Natural killer cell (primary cell): ENCODE results near the gene SEMA4C. TPM values are rescaled to one million over a fixed set of nuclear protein-coding genes. Genes with fewer than 3 reads are reported as not detected.

Source experiments
- ATAC-seq, 3 donors: fragments of 150-1000 bp in 2 of 3; fragments of 200-7000 bp in 1 of 3; cut with Tn5 transposase; 1 replicate in 1 of 3; 2 replicates in 2 of 3; pipeline ENCODE4 v1.10.0; 2021; ENCODE audit warnings: mild to moderate bottlenecking in 2 of 3, moderate library complexity in 2 of 3
- DNase-seq, 2 donors: peaks; one replicate each; pipeline versions ENCODE4 v3.0.0 to v3.0.0-alpha.2; 2013 to 2021; ENCODE audit warnings: mixed read lengths in 1 of 2
- H3K27ac ChIP-seq: one replicate; pipeline ENCODE4 v1.5.1; 2013; ENCODE audit warnings: mild to moderate bottlenecking, low read length
- H3K27me3 ChIP-seq: one replicate; pipeline ENCODE4 v1.6.1; 2013; ENCODE audit warnings: low read length; ENCODE audit not compliant: control insufficient read depth, insufficient read depth
- H3K36me3 ChIP-seq: one replicate; pipeline ENCODE4 v1.6.1; 2013; ENCODE audit warnings: low read length; ENCODE audit not compliant: control insufficient read depth, insufficient read depth
- H3K4me1 ChIP-seq: one replicate; pipeline ENCODE4 v1.6.1; 2013; ENCODE audit warnings: low read length; ENCODE audit not compliant: control insufficient read depth, insufficient read depth
- H3K4me3 ChIP-seq: one replicate; pipeline ENCODE4 v1.5.1; 2013; ENCODE audit warnings: low read length
- H3K9me3 ChIP-seq: one replicate; pipeline ENCODE4 v1.6.1; 2013; ENCODE audit warnings: low read length; ENCODE audit not compliant: control insufficient read depth, insufficient read depth
- H3K27ac Mint-ChIP-seq, 2 donors: one replicate each; pipeline ENCODE4 v1.8.0; 2022; ENCODE audit warnings: mild to moderate bottlenecking in 2 of 2, mixed read lengths in 2 of 2, moderate library complexity in 1 of 2
- H3K27me3 Mint-ChIP-seq, 2 donors: one replicate each; pipeline ENCODE4 v1.8.0; 2022; ENCODE audit warnings: low read depth in 2 of 2, mixed read lengths in 2 of 2
- H3K36me3 Mint-ChIP-seq: one replicate; pipeline ENCODE4 v1.8.0; 2022; ENCODE audit warnings: mixed read lengths
- H3K4me1 Mint-ChIP-seq, 2 donors: one replicate each; pipeline ENCODE4 v1.8.0; 2022; ENCODE audit warnings: mixed read lengths in 2 of 2
- H3K4me3 Mint-ChIP-seq: one replicate; pipeline ENCODE4 v1.8.0; 2022; ENCODE audit warnings: mild to moderate bottlenecking, moderate library complexity, mixed read lengths
- H3K9me3 Mint-ChIP-seq, 2 donors: one replicate each; pipeline ENCODE4 v1.8.0; 2022; ENCODE audit warnings: mixed read lengths in 2 of 2
- CTCF ChIP-seq: fragments of 200-600 bp; IDR thresholded peaks from one replicate; pipeline ENCODE4 v1.8.0; 2022; ENCODE audit warnings: antibody characterized with exemption
- WGBS: methylation state at CpG from one replicate; pipeline ENCODE4 v1.1.7; 2013; ENCODE audit warnings: missing lambda C conversion rate; ENCODE audit not compliant: insufficient coverage; 5-methylcytosine and 5-hydroxymethylcytosine counted together
- intact Hi-C: fragments of 100-400 bp; cut with micrococcal nuclease; formaldehyde crosslinking; loops from one replicate; pipeline ENCODE4 v1.14.2; 2022
- total RNA-seq, 4 donors: library from RNA; stranded (reverse); fragments of 120-200 nt in 1 of 4; gene quantifications; one replicate each; pipeline versions ENCODE4 v1.2.3 to v1.2.4, GENCODE V29; 2013 to 2022

Gene SEMA4C
- total RNA-seq, 3 donors from 2014 or later (not counting 1 experiment from before 2014, with no cell fraction given), result 51.8 to 78.1 (median 65.8) TPM

- Histone ChIP-seq H3K9me3 (no peaks in the 10 kb centered on the region), H3K27ac (no peak overlapping the region), H3K36me3 (peaks cover 4% of the 10 kb centered on the region), H3K4me1 (peaks cover 27% of the 10 kb centered on the region), H3K27me3 (no peaks in the 10 kb centered on the region), H3K4me3 (peak overlapping the region; percentile 28)
- DNase-seq (no peak), ATAC-seq (no peak)
- WGBS, result 93% methylated on average over 37 of the region's 37 CpGs
- H3K4me3 Mint-ChIP-seq, result peak overlapping the region; percentile 71
- peaks cover 11 to 25% of the 10 kb centered on the region in 2 donors for H3K4me1 Mint-ChIP-seq
- no peak for TF ChIP-seq CTCF
- H3K9me3 Mint-ChIP-seq, result no peaks in the 10 kb centered on the region
- intact Hi-C loops, result loop anchor here (10.0 kb wide), 1 partner anchor 825 kb away; no protein-coding TSS in a partner anchor
- H3K27me3 Mint-ChIP-seq, result no peaks in the 10 kb centered on the region
- H3K36me3 Mint-ChIP-seq, result no peaks in the 10 kb centered on the region
- peak overlapping the region; percentile 9 to 29 for H3K27ac Mint-ChIP-seq
Observed at GRCh38 chr2:96839875-96840850, 29.7 kb downstream of the SEMA4C start.

- H3K27me3 ChIP-seq, result no peaks in the 10 kb centered on the region
- no peaks in the 10 kb centered on the region for H3K27me3 Mint-ChIP-seq
- 6% methylated on average over 42 of the region's 42 CpGs for WGBS
- peaks cover 27% of the 10 kb centered on the region for H3K4me1 ChIP-seq
- H3K9me3 Mint-ChIP-seq, result no peaks in the 10 kb centered on the region
- no peak for TF ChIP-seq CTCF
- peak overlapping the region; percentile 28 for H3K4me3 ChIP-seq
- H3K36me3 ChIP-seq, result peaks cover 6% of the 10 kb centered on the region
- peak overlapping the region; percentile 51 for H3K27ac ChIP-seq
- H3K4me3 Mint-ChIP-seq, result peak overlapping the region; percentile 85
- H3K36me3 Mint-ChIP-seq, result no peaks in the 10 kb centered on the region
- peaks cover 11 to 25% of the 10 kb centered on the region in 2 donors for H3K4me1 Mint-ChIP-seq
- peak; percentile 94 to 97 (median 96) for ATAC-seq
- DNase-seq, result peak; percentile 72 to 89
- H3K27ac Mint-ChIP-seq, result peak overlapping the region; percentile 29 to 51
- no peaks in the 10 kb centered on the region for H3K9me3 ChIP-seq
- intact Hi-C loops, result loop anchor here (10.0 kb wide), 1 partner anchor 825 kb away; no protein-coding TSS in a partner anchor
Observed at GRCh38 chr2:96839293-96839874, 30.5 kb downstream of the SEMA4C start.

- 83% methylated on average over 23 of the region's 23 CpGs for WGBS
- no peak overlapping the region for H3K4me3 ChIP-seq
- Mint-ChIP-seq H3K4me1 (peaks cover 11 to 25% of the 10 kb centered on the region in 2 donors), H3K27ac (peak overlapping the region; percentile 29 to 51), H3K9me3 (no peaks in the 10 kb centered on the region), H3K27me3 (no peaks in the 10 kb centered on the region), H3K4me3 (peak overlapping the region; percentile 85), H3K36me3 (no peaks in the 10 kb centered on the region)
- TF ChIP-seq CTCF, result no peak
- intact Hi-C loops, result loop anchor here (10.0 kb wide), 1 partner anchor 824 kb away; no protein-coding TSS in a partner anchor
- peak overlapping the region; percentile 51 for H3K27ac ChIP-seq
- no peaks in the 10 kb centered on the region for H3K27me3 ChIP-seq
- no peak for DNase-seq
- peaks cover 7% of the 10 kb centered on the region for H3K36me3 ChIP-seq
- peak in 1 of 3 donors; percentile 16 for ATAC-seq
- peaks cover 27% of the 10 kb centered on the region for H3K4me1 ChIP-seq
- no peaks in the 10 kb centered on the region for H3K9me3 ChIP-seq
Observed at GRCh38 chr2:96838345-96839292, 31.3 kb downstream of the SEMA4C start.
